GM21360 (cell line): ENCODE results near the gene CACNA2D3.
"Not testable (repeated sequence)": the region's sequence is repeated elsewhere in the genome, so short reads cannot be mapped to it uniquely, and the experiment has no call there.

Experiments used
- ATAC-seq: cut with Tn5 transposase; IDR thresholded peaks from one replicate; pipeline ENCODE4 v1.9.1; 2021; ENCODE audit warnings: mild to moderate bottlenecking, moderate library complexity; ENCODE audit not compliant: unreplicated experiment

The CACNA2D3 gene

DNA sequence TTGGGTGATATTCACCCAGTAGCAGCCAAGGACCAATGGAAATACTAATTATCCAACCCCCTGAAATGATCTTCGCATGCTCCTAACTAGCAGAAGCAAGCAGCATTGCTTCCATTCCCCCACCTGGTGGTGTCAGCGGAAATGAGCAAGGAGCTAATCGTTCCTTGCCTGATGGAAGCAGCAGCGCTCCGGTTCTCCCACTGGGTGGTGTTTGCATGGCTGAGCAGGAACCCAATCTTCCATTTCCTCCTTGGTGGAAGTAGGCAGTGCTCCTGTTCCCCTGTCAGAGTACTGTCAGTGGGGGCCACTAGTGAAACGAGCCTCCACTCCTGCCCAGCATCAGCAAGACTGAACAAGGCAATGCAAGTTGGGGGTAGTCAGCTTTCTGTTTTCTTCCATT lies 311.5 kb downstream of the CACNA2D3 start:
- no peak for ATAC-seq

DNA sequence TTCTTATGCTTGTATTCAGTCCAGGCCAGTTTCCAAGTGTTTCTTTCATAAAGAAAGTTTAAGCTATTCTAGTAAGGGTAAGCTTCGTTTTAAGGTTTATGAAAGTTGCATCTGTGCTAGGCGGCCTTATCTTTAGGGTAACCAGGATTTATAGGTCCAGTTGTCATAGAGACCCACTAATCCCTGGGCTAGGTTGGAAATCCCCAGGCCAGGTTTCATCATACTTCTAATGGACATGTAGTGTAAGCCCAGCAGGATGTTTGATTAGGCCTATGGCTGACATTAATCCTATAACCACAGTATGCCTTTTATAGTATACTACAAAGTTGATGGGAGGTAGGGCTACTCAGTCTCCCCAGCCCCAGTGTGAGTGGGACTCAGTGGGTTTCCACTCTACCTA lies 312.4 kb downstream of the CACNA2D3 start:
- no peak for ATAC-seq

DNA sequence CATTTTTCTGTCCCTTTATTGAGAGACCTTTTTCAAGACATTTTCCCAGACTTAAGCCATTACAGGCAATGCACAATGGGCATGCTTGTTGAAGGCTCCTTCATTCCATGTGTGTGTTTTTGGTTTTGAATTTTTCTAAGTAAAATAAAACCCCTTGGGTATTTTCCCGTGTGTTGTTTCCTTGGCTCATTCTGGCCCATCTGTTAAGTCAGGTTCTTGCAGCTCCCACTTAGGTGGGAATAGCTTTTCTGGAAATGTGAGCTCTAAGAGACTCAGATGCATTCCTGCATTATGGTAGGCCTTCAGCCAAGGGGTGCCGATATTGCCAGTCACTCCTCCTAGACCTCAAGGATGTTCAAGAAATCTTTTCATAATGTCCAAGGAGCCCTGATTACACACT lies 314.9 kb downstream of the CACNA2D3 start:
- ATAC-seq = no peak

DNA sequence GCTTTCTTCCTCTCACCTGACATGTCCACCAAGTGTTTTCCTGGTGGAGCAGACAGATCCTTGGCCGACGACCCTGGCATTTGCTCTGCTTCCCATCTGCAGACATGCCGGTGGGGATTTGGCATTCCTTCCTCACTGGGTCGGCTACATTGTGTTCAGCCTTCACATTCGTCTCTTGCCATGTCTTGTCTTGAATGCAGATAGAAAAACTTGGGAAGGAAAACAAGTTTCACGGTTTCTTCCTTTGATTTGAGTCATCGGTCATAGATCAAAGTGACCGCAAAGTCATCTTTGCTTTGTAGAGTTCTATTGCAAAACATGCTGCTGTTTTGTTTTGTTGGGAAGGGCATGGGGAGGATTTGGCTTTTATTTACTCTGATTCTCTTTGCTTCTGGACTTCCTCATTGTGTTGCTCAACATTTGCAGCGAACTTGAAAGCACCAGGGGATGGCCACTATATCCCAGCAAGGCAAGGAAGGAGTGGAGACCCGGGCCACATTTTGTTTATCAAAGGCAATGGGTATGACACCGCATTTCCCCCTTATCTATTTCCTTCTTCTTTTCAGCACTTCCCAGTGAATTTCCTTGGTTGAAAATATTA lies 321.3 kb downstream of the CACNA2D3 start:
- no peak for ATAC-seq

DNA sequence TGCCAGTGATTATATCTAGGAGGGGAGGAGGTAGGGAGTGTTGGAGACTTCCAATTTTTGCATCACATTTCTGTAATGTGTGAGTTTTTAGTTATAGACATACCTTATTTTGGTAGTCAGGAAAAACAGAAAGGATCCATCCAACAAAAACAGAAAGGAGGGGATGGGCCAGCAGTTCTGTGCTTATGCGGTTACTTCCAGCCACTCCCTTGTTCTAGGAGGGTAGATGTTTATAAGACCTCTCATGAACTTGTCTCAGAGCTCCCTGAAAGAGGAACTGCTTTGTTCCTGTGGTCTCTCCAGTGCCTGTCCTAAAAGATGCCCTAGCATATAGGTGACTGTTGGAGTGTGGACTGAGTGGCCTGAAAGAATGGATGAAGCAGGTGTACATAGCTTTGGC lies 323.3 kb downstream of the CACNA2D3 start:
- ATAC-seq = no peak

DNA sequence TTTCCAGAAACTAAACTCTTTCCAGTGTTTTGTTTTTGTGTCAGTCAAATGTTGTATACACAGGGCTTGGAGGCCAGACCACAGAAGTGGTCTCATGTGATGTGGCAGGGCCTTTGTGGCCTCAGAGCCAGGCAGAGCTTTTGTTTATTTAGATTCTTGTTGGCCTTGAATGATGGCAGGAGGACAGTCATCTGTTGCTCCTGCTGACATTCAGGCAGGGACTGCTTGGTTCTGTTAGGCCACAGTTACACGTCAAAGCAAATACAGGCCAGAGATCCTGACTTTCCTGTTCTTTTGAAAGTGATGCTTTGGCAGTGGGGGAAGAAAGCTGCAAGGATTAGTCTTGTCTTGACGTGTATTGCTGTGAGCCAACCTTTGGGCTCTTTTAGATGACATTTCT lies 325.1 kb downstream of the CACNA2D3 start:
- no peak for ATAC-seq

DNA sequence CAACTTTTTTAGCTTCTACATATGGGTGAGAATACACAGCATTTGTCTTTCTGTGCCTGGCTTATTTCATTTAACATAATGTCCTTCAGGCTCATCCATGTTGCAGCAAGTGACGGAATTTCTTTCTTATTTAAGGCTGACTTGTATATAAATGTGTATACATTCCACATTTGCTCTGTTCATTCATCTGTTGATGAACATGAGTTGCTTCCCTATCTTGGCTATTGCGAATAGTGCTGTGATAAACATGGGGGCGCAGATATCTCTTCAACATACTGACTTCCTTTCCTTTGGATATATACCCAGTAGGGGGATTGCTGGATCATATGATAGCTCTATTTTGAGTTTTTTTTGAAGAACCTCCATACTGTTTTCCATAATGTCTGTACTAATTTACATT lies 332.5 kb downstream of the CACNA2D3 start:
- ATAC-seq = no peak

DNA sequence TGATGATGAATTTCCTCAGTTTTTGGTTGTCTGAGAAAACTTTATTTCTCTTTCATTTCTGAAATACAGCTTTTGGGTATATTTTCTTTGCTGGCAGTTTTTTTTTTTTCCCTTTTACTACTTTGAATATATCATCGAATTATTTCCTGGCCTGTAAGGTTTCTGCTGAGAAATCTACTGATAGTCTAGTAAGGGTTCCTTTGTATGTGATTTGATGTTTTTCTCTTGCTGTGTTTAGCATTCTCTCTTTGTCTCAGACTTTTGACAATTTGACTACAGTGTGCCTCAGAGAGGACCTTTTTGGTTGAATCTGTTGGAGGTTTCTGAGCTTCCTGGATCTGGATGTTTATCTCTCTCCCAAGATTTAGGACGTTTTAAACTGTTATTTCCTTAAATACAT lies 336.0 kb downstream of the CACNA2D3 start:
- no peak for ATAC-seq

DNA sequence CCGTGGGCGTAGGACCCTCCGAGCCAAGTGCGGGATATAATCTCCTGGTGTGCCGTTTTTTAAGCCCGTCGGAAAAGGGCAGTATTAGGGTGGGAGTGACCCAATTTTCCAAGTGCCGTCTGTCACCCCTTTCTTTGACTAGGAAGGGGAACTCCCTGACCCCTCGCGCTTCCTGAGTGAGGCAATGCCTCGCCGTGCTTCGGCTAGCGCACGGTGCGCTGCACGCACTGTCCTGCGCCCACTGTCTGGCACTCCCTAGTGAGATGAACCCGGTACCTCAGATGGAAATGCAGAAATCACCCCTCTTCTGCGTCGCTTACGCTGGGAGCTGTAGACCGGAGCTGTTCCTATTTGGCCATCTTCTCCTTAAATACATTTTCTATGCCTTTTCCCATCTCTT lies 342.2 kb downstream of the CACNA2D3 start:
- ATAC-seq = not testable (repeated sequence)

DNA sequence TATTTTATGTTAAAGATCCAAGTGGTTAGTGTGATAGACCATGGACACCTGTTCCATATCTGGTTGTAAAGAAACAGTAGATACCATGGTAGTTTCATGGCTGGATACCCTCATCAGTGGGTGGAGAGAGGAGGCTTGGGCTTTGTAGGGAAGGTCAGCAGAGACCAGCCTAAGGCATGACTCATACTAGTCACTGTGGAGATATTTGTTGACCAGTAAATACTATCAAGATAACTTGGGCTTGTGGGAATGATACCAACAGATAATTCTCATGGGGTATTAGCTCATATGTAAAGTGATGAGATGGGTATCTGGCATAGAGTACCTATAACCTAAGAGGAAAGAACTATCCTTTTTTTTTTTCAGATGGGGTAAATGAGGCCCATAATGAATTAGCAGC lies 354.5 kb downstream of the CACNA2D3 start:
- ATAC-seq = no peak

DNA sequence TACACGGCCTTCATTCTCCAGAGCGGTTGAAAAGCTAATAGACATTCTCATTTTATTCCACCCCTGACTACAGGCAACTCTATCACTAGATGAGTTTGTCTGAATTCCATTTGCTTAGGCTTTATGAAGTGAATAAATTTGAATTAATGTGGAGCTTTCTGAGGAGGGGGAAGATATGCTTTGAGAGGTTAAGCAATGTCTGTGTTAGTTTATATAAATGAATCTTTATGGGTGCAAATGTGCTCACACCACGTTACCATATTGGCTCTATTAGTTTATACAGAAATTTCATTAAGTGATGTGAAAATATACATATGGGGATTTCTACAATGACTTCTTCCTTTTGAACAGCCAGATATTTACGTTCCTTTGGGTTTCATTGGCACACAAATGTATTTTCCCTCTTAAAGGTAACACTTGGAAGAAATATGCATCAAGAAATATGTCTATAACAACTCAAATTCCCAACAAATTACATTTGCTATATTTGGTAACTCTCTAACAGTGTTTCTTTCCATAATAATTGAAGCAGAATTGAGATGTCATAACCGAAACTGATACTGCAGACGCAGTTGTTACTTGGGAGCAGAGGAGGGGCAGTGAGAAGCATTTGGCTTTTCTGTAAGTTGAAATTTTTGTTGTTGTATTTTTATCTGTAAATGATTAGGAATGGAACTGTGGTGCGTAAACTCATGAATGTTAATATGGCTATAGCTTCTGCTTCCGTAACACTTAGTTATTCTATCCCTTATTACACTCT lies 359.4 kb downstream of the CACNA2D3 start:
- no peak for ATAC-seq

DNA sequence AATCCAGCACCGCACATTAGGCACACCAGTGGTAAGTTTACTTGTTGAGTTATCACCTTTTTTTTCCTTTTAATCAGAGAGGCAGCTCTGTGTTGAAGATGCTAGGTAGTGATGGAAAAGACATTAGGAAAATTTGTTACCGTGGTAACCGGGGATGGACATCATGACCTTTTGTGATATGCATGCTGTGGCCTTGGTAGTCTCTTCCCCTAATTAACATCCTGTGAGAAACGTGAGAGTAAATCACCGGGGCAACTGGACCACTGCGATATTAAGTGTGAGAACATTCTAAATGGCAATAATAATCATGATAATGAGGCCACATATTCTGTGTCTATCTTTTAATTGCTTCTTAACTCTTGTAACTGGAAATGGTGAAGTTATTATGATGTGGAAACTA lies 362.0 kb downstream of the CACNA2D3 start:
- ATAC-seq = no peak

DNA sequence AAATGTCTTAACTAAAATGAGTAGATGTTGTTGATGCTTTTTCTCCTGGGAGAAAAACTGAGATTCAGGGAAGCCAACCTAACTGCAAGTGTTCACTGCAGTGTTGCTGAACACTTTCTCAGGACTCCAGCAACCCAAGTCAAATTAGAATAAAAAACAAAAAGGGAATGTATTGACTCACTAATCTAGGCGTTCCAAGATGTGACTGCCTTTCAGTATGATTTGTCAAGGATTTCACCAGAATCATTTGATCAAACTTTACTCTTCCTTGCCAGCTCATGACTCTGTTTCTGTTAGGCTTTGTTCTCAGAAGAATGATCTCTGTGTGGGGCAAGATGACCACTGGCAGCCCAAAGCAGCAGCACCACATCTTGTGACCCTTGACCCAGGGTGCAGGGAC lies 364.0 kb downstream of the CACNA2D3 start:
- ATAC-seq = no peak

DNA sequence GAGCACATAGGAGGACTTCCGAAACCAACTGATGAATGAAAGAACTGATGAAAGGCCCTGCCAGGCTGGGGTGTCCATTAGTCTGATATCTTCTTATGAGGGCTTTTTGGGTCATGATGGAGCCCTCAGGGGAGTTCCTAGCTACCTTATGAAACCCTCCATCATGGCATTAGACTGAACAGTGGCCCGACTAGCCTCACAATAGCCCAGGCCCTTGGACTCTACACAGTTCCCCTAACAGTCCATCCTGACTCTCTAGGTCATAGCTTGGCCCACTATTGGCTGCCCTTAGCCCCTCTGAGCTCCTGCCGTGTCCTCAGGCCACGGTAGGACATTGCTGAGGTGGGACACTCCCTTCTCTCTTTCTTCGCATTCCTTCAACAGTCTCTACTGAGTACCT lies 365.9 kb downstream of the CACNA2D3 start:
- no peak for ATAC-seq

DNA sequence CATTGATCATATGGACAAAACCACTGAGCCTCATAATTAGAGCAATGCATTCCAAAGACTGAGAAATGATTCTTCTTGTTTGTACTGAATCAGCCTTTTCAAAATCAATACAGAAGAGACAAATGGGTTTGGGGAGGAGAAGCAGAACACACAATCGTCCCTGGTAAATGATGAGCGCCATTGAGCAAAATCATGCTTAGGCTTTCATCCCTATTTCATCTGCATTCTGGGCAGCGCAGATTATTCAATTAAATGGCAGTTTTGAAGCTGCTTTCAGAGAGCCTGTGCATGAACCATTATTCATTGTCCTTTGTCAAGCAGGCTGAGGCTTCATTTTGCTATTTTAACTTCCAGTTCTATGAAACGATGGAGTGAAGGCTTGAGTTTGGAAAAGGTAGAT lies 371.9 kb downstream of the CACNA2D3 start:
- ATAC-seq = no peak

DNA sequence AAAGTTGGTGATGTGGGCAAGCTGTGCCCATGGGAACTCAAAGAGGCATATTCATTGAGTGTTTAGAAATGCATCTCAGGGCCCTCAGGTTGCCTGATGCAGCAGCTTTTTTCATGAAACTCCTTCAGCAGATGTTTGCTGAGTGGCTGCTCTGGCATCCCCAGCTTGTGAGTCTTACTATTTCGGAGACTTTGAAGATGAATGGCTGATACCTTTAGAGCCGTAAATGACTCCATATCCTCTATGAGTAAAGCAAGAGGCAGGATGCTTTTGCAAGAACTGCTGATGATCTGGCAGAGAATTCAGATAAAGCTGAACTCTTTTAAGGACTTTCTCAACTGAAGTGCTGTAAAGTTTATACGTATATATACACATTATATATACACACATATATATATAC lies 384.3 kb downstream of the CACNA2D3 start:
- ATAC-seq = no peak

DNA sequence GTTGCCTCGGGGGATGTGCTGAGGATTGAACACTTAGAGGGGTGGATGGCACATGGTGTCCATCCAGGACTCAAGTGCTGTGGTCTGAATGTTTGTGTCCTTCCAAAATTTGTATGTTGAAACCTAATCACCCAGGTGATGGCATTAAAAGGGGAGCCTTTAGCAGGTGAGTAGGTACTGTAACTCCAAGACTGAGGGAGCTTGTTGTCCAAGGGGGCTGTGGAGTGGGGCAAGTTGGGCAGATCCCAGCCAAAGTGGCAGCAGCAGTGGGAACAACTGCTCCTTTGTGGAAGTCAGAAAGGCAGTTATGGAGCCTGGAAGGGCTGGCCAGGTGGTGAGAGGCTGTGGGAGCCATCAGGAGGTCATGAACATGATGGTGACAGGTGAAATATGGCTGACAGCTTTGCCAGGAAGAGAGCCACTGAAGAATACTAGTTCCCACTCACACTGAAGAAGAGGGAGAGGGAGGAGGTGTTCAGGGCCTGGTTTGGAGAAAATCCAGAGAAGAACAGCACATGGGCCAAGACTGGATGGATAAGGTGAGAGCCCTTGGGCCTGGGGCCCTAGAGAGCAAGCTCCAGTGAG lies 385.6 kb downstream of the CACNA2D3 start:
- no peak for ATAC-seq

DNA sequence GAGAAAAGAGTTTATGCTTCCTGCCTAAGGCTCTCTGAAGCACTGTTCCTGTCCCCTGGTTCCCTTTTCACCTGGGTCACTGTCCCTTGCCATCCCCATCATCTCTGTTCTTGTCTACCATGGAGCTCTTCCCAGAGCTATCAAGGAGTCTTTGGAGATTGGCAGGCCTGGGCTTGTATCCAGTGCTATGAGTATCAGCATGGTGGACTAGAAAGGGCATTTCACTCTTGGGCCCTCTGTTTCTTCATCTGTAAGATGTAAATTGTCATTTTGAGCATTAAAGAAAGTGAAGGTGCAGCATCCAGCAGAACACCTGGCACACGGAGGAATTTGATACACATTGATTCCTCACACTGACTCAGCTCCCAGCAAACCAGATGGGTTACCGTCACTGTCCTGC lies 388.2 kb downstream of the CACNA2D3 start:
- ATAC-seq = no peak

DNA sequence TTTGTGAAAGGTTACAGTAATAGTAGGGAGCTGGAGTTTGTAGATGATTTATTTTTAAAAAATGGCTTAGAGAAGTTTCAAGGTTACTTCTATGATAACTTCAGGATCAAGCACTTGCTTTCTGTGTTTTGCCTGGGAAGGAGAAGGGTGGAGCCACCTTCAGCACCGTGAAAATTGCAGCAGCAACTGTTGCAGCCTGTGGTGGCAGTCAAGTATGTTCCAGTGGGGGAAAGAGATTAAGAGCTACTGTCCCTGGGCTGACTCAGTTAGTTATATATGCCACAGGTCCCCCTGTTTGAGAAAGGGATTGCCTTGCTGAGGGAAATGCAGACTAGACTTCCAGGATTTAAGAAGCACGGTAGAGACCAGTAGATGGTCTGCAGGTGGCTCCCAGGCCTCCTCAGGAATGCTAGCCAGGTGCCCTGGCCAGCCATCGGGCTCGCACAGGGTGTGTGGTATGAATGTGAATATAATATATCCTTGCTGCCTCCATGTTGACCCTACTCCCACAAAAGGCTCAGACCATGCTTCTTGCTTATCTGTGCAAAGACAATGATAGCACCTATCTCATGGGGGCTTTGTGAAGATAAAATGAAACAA lies 389.5 kb downstream of the CACNA2D3 start:
- no peak for ATAC-seq

DNA sequence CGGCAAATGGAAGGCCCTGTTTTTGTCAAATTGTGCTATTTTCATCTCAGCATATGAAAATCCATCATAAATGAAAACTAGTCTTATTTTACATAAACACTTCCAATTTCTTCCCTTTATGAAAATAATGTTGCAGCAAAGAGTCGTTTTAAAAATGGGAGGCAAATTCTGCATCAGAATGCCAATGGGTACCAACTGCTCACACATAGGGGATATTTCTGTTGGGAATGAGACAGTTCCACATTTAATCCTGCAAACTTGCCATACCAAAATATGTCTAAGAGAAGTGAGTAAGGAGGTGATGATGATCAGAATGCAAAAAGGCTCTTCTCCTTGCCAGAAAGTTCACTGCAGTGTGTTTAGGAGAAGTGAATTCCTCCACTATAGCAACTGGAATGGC lies 391.7 kb downstream of the CACNA2D3 start:
- no peak for ATAC-seq

DNA sequence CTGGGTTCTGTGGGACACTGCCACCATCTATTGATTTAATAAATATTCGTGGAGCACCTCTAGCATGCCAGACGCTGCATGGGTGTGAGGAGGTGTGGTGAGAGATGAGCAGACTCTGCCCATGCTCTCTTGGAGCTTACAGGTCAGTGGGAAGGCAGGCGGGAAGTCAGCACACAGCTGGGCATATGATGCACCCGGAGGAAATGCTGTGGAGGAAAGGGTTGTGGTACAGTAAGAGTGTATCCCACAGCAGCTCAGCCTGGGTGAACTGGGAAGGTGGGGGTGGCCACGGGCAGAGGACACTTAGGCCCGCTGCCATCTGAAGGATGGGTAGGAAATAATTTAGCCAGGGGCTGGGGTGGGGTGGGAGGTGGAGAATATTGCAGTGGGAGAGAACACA lies 392.1 kb downstream of the CACNA2D3 start:
- no peak for ATAC-seq
